HCT116 (cell line): ENCODE data around the gene LRRC3. TPM values are rescaled to one million over a fixed set of nuclear protein-coding genes. Genes with fewer than 3 reads are reported as not detected.

Source experiments
- ATAC-seq: fragments of 200-7000 bp; cut with Tn5 transposase; 2 replicates; pipeline ENCODE4 v1.9.1; 2020; ENCODE audit warnings: mild to moderate bottlenecking, moderate library complexity
- BruUV-seq: library from RNA; stranded (reverse); fragments of 400-500 nt; replicated peaks from 2 replicates; lab custom pipeline; 2021; lab: Mats Ljungman, UMichigan
- CTCF ChIA-PET: fragments of 300-600 bp; sonication (Branson Sonifier 250); formaldehyde crosslinking; loops from one replicate; lab custom pipeline; 2021; ENCODE audit warnings: antibody characterized with exemption; lab: Charles Lee
- POLR2A ChIA-PET: fragments of 300-600, 350-600 bp; sonication (Branson Sonifier 250); formaldehyde crosslinking; loops from one replicate; lab custom pipeline; 2021; ENCODE audit warnings: antibody characterized with exemption; lab: Charles Lee
- RAD21 ChIA-PET, 2 experiments: fragments of 300-600 bp; sonication (Branson Sonifier 250); formaldehyde crosslinking; loops; one replicate each; lab custom pipeline; 2023; ENCODE audit warnings: low total read pairs in 2 of 2; ENCODE audit not compliant: uncharacterized antibody in 2 of 2, unreplicated experiment in 2 of 2, low non-redundant PET in 1 of 2; lab: Charles Lee
- DNase-seq: peaks from one replicate; pipeline ENCODE4 v3.0.0-alpha.2; 2010; ENCODE audit warnings: low read depth, low spot score
- H2AFZ ChIP-seq: fragments of 200-600 bp; shearing (Covaris generic), sonication (generic); 2 replicates; pipeline ENCODE4 v1.6.1; 2017; ENCODE audit warnings: low read depth, mixed run types, mixed read lengths, antibody characterized with exemption, low read length; ENCODE audit not compliant: poor library complexity, severe bottlenecking
- H3K27ac ChIP-seq: 2 replicates; pipeline ENCODE4 v1.5.1; 2012; ENCODE audit warnings: low read depth, low read length
- H3K27me3 ChIP-seq: fragments of 200-600 bp; sonication (generic); 2 replicates; pipeline ENCODE4 v1.6.1; 2016; ENCODE audit warnings: mixed run types, low read length, mixed read lengths; ENCODE audit not compliant: insufficient read depth
- H3K36me3 ChIP-seq, 2 experiments: fragments of 200-500 bp in 1 of 2; fragments of 200-600 bp in 1 of 2; sonication (Bioruptor generic) in 1 of 2; sonication (generic) in 1 of 2; 2 replicates each; pipeline versions ENCODE4 v1.5.1 to v1.6.1; 2014 to 2016; ENCODE audit warnings: low read length in 2 of 2, inconsistent platforms in 1 of 2, mixed read lengths in 1 of 2, mixed run types in 1 of 2; ENCODE audit not compliant: insufficient read depth in 2 of 2, control insufficient read depth in 1 of 2
- H3K4me1 ChIP-seq, 2 experiments: fragments of 200-600 bp in 1 of 2; sonication (generic) in 1 of 2; 2 replicates each; pipeline versions ENCODE4 v1.5.1 to v1.6.1; 2012 to 2017; ENCODE audit warnings: low read length in 2 of 2, inconsistent platforms in 1 of 2, mild to moderate bottlenecking in 1 of 2, mixed read lengths in 1 of 2, mixed run types in 1 of 2, moderate library complexity in 1 of 2; ENCODE audit not compliant: insufficient read depth in 2 of 2, control insufficient read depth in 1 of 2
- H3K4me2 ChIP-seq: fragments of 200-600 bp; sonication (generic); 2 replicates; pipeline ENCODE4 v1.6.1; 2017; ENCODE audit warnings: mixed run types, low read length, mixed read lengths
- H3K4me3 ChIP-seq, 2 experiments: fragments of 200-600 bp in 1 of 2; sonication (generic) in 1 of 2; replicated peaks in 1 of 2; 2 replicates each; pipeline ENCODE4 v1.5.1; 2011 to 2016; ENCODE audit warnings: low read length in 2 of 2, control low read depth in 1 of 2, low read depth in 1 of 2, mild to moderate bottlenecking in 1 of 2, mixed read lengths in 1 of 2, mixed run types in 1 of 2
- H3K79me2 ChIP-seq: fragments of 200-600 bp; sonication (generic); 2 replicates; pipeline ENCODE4 v1.6.1; 2017; ENCODE audit warnings: mild to moderate bottlenecking, mixed run types, low read length, moderate library complexity, mixed read lengths; ENCODE audit not compliant: insufficient read depth
- H3K9ac ChIP-seq: fragments of 200-600 bp; sonication (generic); 2 replicates; pipeline ENCODE4 v1.6.1; 2016; ENCODE audit warnings: low read length, mixed read lengths
- H3K9me2 ChIP-seq: fragments of 200-600 bp; sonication (generic), shearing (Covaris generic); 2 replicates; pipeline ENCODE4 v1.6.1; 2017; ENCODE audit warnings: mixed run types, mild to moderate bottlenecking, moderate library complexity; ENCODE audit not compliant: insufficient read depth
- H3K9me3 ChIP-seq, 2 experiments: fragments of 200-500 bp in 1 of 2; fragments of 200-600 bp in 1 of 2; sonication (Bioruptor generic) in 1 of 2; sonication (generic) in 1 of 2; 2 replicates each; pipeline ENCODE4 v1.6.1; 2014 to 2017; ENCODE audit warnings: low read length in 2 of 2, mixed read lengths in 2 of 2, inconsistent platforms in 1 of 2, low read depth in 1 of 2, mild to moderate bottlenecking in 1 of 2, mixed run types in 1 of 2, moderate library complexity in 1 of 2; ENCODE audit not compliant: control insufficient read depth in 1 of 2, insufficient read depth in 1 of 2
- H4K20me1 ChIP-seq: fragments of 200-600 bp; sonication (generic), shearing (Covaris generic); 2 replicates; pipeline ENCODE4 v1.6.1; 2017; ENCODE audit warnings: mixed run types, mild to moderate bottlenecking, moderate library complexity; ENCODE audit not compliant: insufficient read depth
- ATF3 ChIP-seq: IDR thresholded peaks from 2 replicates; pipeline ENCODE4 v1.6.1; 2012
- CEBPB ChIP-seq: IDR thresholded peaks from 2 replicates; pipeline ENCODE4 v1.6.1; 2012; ENCODE audit warnings: low read depth
- CTCF ChIP-seq, 3 experiments: fragments of 200-600 bp in 1 of 3; sonication (generic) in 1 of 3; IDR thresholded peaks in 2 of 3; conservative IDR thresholded peaks in 1 of 3; 2 replicates each; pipeline ENCODE4 v1.5.1; 2012 to 2017; ENCODE audit warnings: low read depth in 2 of 3, low read length in 2 of 3, antibody characterized with exemption in 1 of 3, borderline replicate concordance in 1 of 3, control low read depth in 1 of 3, mild to moderate bottlenecking in 1 of 3, mixed read lengths in 1 of 3, mixed run types in 1 of 3, moderate library complexity in 1 of 3; ENCODE audit not compliant: insufficient read depth in 1 of 3
- EGR1 ChIP-seq: IDR thresholded peaks from 2 replicates; pipeline ENCODE4 v1.6.1; 2012; ENCODE audit warnings: low read depth
- EZH2phosphoT487 ChIP-seq: fragments of 200-600 bp; IDR thresholded peaks from 2 replicates; pipeline ENCODE4 v1.6.1; 2018; ENCODE audit warnings: antibody characterized with exemption, borderline replicate concordance
- FOSL1 ChIP-seq: IDR thresholded peaks from 2 replicates; pipeline ENCODE4 v1.6.1; 2012; ENCODE audit warnings: low read depth
- JUND ChIP-seq: IDR thresholded peaks from 2 replicates; pipeline ENCODE4 v1.6.1; 2012
- MAX ChIP-seq: IDR thresholded peaks from 2 replicates; pipeline ENCODE4 v1.6.1; 2012
- POLR2A ChIP-seq: IDR thresholded peaks from 2 replicates; pipeline ENCODE4 v1.7.0; 2011; ENCODE audit warnings: borderline replicate concordance; ENCODE audit not compliant: insufficient read depth, insufficient read length; ENCODE audit errors: extremely low read depth
- POLR2AphosphoS5 ChIP-seq: IDR thresholded peaks from 2 replicates; pipeline ENCODE4 v1.6.1; 2011; ENCODE audit warnings: mild to moderate bottlenecking, low read depth, low read length, moderate library complexity
- RAD21 ChIP-seq: IDR thresholded peaks from 2 replicates; pipeline ENCODE4 v1.6.1; 2012; ENCODE audit warnings: low read depth, mild to moderate bottlenecking
- REST ChIP-seq: IDR thresholded peaks from 2 replicates; pipeline ENCODE4 v1.6.1; 2012; ENCODE audit warnings: low read depth
- SIN3A ChIP-seq: IDR thresholded peaks from 2 replicates; pipeline ENCODE4 v1.6.1; 2012; ENCODE audit warnings: low read depth
- SP1 ChIP-seq: IDR thresholded peaks from 2 replicates; pipeline ENCODE4 v1.6.1; 2012; ENCODE audit warnings: low read depth
- SRF ChIP-seq: IDR thresholded peaks from 2 replicates; pipeline ENCODE4 v1.6.1; 2012; ENCODE audit warnings: low read depth
- TCF7L2 ChIP-seq: IDR thresholded peaks from 2 replicates; pipeline ENCODE4 v1.7.0; 2011; ENCODE audit warnings: borderline replicate concordance, inconsistent platforms; ENCODE audit not compliant: insufficient read depth, insufficient read length; ENCODE audit errors: extremely low read depth
- YY1 ChIP-seq: IDR thresholded peaks from 2 replicates; pipeline ENCODE4 v1.6.1; 2011; ENCODE audit warnings: low read length, low read depth, moderate library complexity, mild to moderate bottlenecking; ENCODE audit not compliant: insufficient replicate concordance; ENCODE audit errors: extremely low read depth
- ZBTB33 ChIP-seq: IDR thresholded peaks from 2 replicates; pipeline ENCODE4 v1.6.1; 2011; ENCODE audit warnings: mild to moderate bottlenecking, low read length, moderate library complexity; ENCODE audit not compliant: insufficient replicate concordance; ENCODE audit errors: extremely low read depth
- ZFX ChIP-seq: fragments of 450-650 bp; IDR thresholded peaks from 2 replicates; pipeline ENCODE4 v1.6.1; 2017
- ZNF274 ChIP-seq: fragments of 200-500 bp; sonication (Bioruptor generic); IDR thresholded peaks from 2 replicates; pipeline ENCODE4 v1.6.1; 2014; ENCODE audit warnings: mild to moderate bottlenecking, low read depth, low read length, inconsistent platforms
- intact Hi-C: fragments of 100-400 bp; cut with micrococcal nuclease; formaldehyde crosslinking; loops from 2 replicates; pipeline ENCODE4 v1.10.0; 2022
- total RNA-seq: library from RNA; stranded (reverse); gene quantifications from one replicate; pipeline ENCODE4 v1.2.1, GENCODE V29; 2021; ENCODE audit not compliant: unreplicated experiment

Gene LRRC3
- total RNA-seq, 1 experiment from 2014 or later = 7.5 TPM

- peaks cover 0 to 5% of the 10 kb centered on the region in 2 experiments; a peak in 1 of 4 replicates for H3K9me3 ChIP-seq
- H3K4me2 ChIP-seq = no peak overlapping the region
- no TSS peak for BruUV-seq
- no peak overlapping the region for H2AFZ ChIP-seq
- no peaks in the 10 kb centered on the region for H3K36me3 ChIP-seq
- H3K4me1 ChIP-seq = no peaks in the 10 kb centered on the region
- POLR2A ChIA-PET = no interaction called here
- no peaks in the 10 kb centered on the region for H4K20me1 ChIP-seq
- no peak for DNase-seq
- H3K27ac ChIP-seq = no peak overlapping the region; the same call in 1 of the 2 replicates
- no peaks in the 10 kb centered on the region for H3K27me3 ChIP-seq
- intact Hi-C loops = no loop called here
- ATAC-seq = no peak
- RAD21 ChIA-PET = no interaction called here
- H3K9ac ChIP-seq = no peak overlapping the region
- H3K9me2 ChIP-seq = no peaks in the 10 kb centered on the region
- H3K79me2 ChIP-seq = no peaks in the 10 kb centered on the region
- TF ChIP-seq POLR2AphosphoS5 = no peak
- no peak for TF ChIP-seq CEBPB
- TF ChIP-seq POLR2A = no peak
- TF ChIP-seq EGR1 = no peak
- TF ChIP-seq MAX = no peak
- TF ChIP-seq ZBTB33 = no peak
- TF ChIP-seq FOSL1 = no peak
- no peak for TF ChIP-seq YY1
- no peak for TF ChIP-seq ZFX
- TF ChIP-seq REST = no peak
- TF ChIP-seq SRF = no peak
- no peak for TF ChIP-seq JUND
- no peak for TF ChIP-seq SIN3A
- no peak for TF ChIP-seq ATF3
- TF ChIP-seq RAD21 = no peak
- no peak for TF ChIP-seq SP1
- no peak for TF ChIP-seq CTCF (IDR thresholded peaks at IDR 0.05 in 2 of 3, conservative IDR thresholded peaks at IDR 0.05 in 1 of 3; ENCODE audit: borderline replicate concordance in 1 of 3, insufficient read depth in 1 of 3, low read depth in 2 of 3, low read length in 2 of 3)
- TF ChIP-seq ZNF274 = no peak
- no peak for TF ChIP-seq TCF7L2
- no peak for TF ChIP-seq EZH2phosphoT487
- CTCF ChIA-PET = no interaction called here
- no peak overlapping the region for H3K4me3 ChIP-seq
Measured at GRCh38 chr21:44418108-44418875, 37.0 kb upstream of the LRRC3 start.
